ENCODE results near the gene EEF1E1. TPM values are rescaled to one million over a fixed set of nuclear protein-coding genes. Genes with fewer than 3 reads are reported as not detected.

EEF1E1 gene
- total RNA-seq, 1 donor from 2014 or later, result 14.0 TPM

GRCh38 chr6:8108031-8108660 lies 5.8 kb upstream of the EEF1E1 start:
- TF ChIP-seq CTCF (IDR thresholded peaks at IDR 0.05; ENCODE audit: unreplicated experiment), result no peak
- Mint-ChIP-seq H3K9me3 (ENCODE audit: unreplicated experiment) (no peaks in the 10 kb centered on the region), H3K36me3 (ENCODE audit: low read depth, unreplicated experiment) (no peaks in the 10 kb centered on the region), H3K4me1 (ENCODE audit: unreplicated experiment) (no peaks in the 10 kb centered on the region), H3K27ac (ENCODE audit: unreplicated experiment) (no peak overlapping the region), H3K4me3 (ENCODE audit: unreplicated experiment) (no peak overlapping the region), H3K27me3 (ENCODE audit: unreplicated experiment) (peaks cover 5% of the 10 kb centered on the region)
- no peak for DNase-seq (ENCODE audit: low spot score)

- peaks cover 5% of the 10 kb centered on the region for H3K27me3 Mint-ChIP-seq (ENCODE audit: unreplicated experiment)
- no peak for TF ChIP-seq CTCF (IDR thresholded peaks at IDR 0.05; ENCODE audit: unreplicated experiment)
- no peak overlapping the region for H3K4me3 Mint-ChIP-seq (ENCODE audit: unreplicated experiment)
- no peaks in the 10 kb centered on the region for H3K9me3 Mint-ChIP-seq (ENCODE audit: unreplicated experiment)
- no peak for DNase-seq (ENCODE audit: low spot score)
- no peak overlapping the region for H3K27ac Mint-ChIP-seq (ENCODE audit: unreplicated experiment)
- no peaks in the 10 kb centered on the region for H3K36me3 Mint-ChIP-seq (ENCODE audit: low read depth, unreplicated experiment)
- peaks cover 7% of the 10 kb centered on the region for H3K4me1 Mint-ChIP-seq (ENCODE audit: unreplicated experiment)
Measured at GRCh38 chr6:8105791-8106190, 3.4 kb upstream of the EEF1E1 start.

- no peak for TF ChIP-seq CTCF (IDR thresholded peaks at IDR 0.05; ENCODE audit: unreplicated experiment)
- Mint-ChIP-seq H3K27ac (ENCODE audit: unreplicated experiment) (no peak overlapping the region), H3K4me3 (ENCODE audit: unreplicated experiment) (no peak overlapping the region), H3K4me1 (ENCODE audit: unreplicated experiment) (peaks cover 7% of the 10 kb centered on the region), H3K27me3 (ENCODE audit: unreplicated experiment) (peaks cover 3% of the 10 kb centered on the region), H3K9me3 (ENCODE audit: unreplicated experiment) (no peaks in the 10 kb centered on the region), H3K36me3 (ENCODE audit: low read depth, unreplicated experiment) (no peaks in the 10 kb centered on the region)
- DNase-seq (ENCODE audit: low spot score), result no peak
Measured at GRCh38 chr6:8103726-8104125, 1.4 kb upstream of the EEF1E1 start.

- no peaks in the 10 kb centered on the region for H3K27me3 Mint-ChIP-seq (ENCODE audit: unreplicated experiment)
- no peaks in the 10 kb centered on the region for H3K9me3 Mint-ChIP-seq (ENCODE audit: unreplicated experiment)
- TF ChIP-seq CTCF (IDR thresholded peaks at IDR 0.05; ENCODE audit: unreplicated experiment), result no peak
- peaks cover 7% of the 10 kb centered on the region for H3K4me1 Mint-ChIP-seq (ENCODE audit: unreplicated experiment)
- H3K36me3 Mint-ChIP-seq (ENCODE audit: low read depth, unreplicated experiment), result peaks cover 3% of the 10 kb centered on the region
- no peak for DNase-seq (ENCODE audit: low spot score)
- no peak overlapping the region for H3K4me3 Mint-ChIP-seq (ENCODE audit: unreplicated experiment)
- H3K27ac Mint-ChIP-seq (ENCODE audit: unreplicated experiment), result no peak overlapping the region
Measured at GRCh38 chr6:8100159-8100854, 2.0 kb downstream of the EEF1E1 start.

GRCh38 chr6:8090650-8091049 lies 11.7 kb downstream of the EEF1E1 start:
- no peak for DNase-seq (ENCODE audit: low spot score)
- no peak for TF ChIP-seq CTCF (IDR thresholded peaks at IDR 0.05; ENCODE audit: unreplicated experiment)
- H3K36me3 Mint-ChIP-seq (ENCODE audit: low read depth, unreplicated experiment), result peaks cover 42% of the 10 kb centered on the region
- no peak overlapping the region for H3K27ac Mint-ChIP-seq (ENCODE audit: unreplicated experiment)
- H3K4me1 Mint-ChIP-seq (ENCODE audit: unreplicated experiment), result peaks cover 4% of the 10 kb centered on the region
- H3K9me3 Mint-ChIP-seq (ENCODE audit: unreplicated experiment), result peaks cover 4% of the 10 kb centered on the region
- peak overlapping the region; percentile 44 for H3K4me3 Mint-ChIP-seq (ENCODE audit: unreplicated experiment)
- peaks cover 3% of the 10 kb centered on the region for H3K27me3 Mint-ChIP-seq (ENCODE audit: unreplicated experiment)
